Measurements from ENCODE around the gene RAB17.

The RAB17 gene

GRCh38 chr2:237628247-237629187 lies 38.0 kb upstream of the RAB17 start:
- Histone ChIP-seq H3K4me1 (ENCODE audit: low read length) (no peaks in the 10 kb centered on the region), H4K20me1 (ENCODE audit: insufficient read depth, low read length) (no peaks in the 10 kb centered on the region), H3K79me2 (ENCODE audit: low read length) (no peaks in the 10 kb centered on the region), H3K27ac (ENCODE audit: low read length) (no peak overlapping the region), H3K9me3 (ENCODE audit: insufficient read depth, low read length) (no peaks in the 10 kb centered on the region), H3K36me3 (replicated peaks; ENCODE audit: low read depth, low read length) (no peaks in the 10 kb centered on the region), H3K27me3 (ENCODE audit: low read depth, low read length) (no peaks in the 10 kb centered on the region), H2AFZ (ENCODE audit: low read depth, low read length) (no peak overlapping the region), H3K4me2 (ENCODE audit: low read length) (no peak overlapping the region), H3K9ac (ENCODE audit: low read length) (no peak overlapping the region), H3K4me3 (ENCODE audit: low read length) (no peak overlapping the region)
- TF ChIP-seq CTCF (IDR thresholded peaks at IDR 0.05; ENCODE audit: low read depth, low read length) (no peak), EZH2phosphoT487 (IDR thresholded peaks at IDR 0.05; ENCODE audit: low read depth) (no peak)

GRCh38 chr2:237627441-237628246 lies 37.1 kb upstream of the RAB17 start, which contains the start of gene LRRFIP1:
LRRFIP1 (plus strand) TSS chr2:237627587; CDS start chr2:237627645, 58 bp downstream.
- Histone ChIP-seq H3K4me2 (ENCODE audit: low read length) (no peak within 1 kb of the TSS), H3K36me3 (replicated peaks; ENCODE audit: low read depth, low read length) (no peaks in the 10 kb centered on the region), H3K9ac (ENCODE audit: low read length) (no peak within 1 kb of the TSS), H3K4me3 (ENCODE audit: low read length) (no peak within 1 kb of the TSS), H3K9me3 (ENCODE audit: insufficient read depth, low read length) (no peaks in the 10 kb centered on the region), H3K4me1 (ENCODE audit: low read length) (no peaks in the 10 kb centered on the region), H2AFZ (ENCODE audit: low read depth, low read length) (no peak within 1 kb of the TSS), H3K27me3 (ENCODE audit: low read depth, low read length) (no peaks in the 10 kb centered on the region), H3K79me2 (ENCODE audit: low read length) (no peaks in the 10 kb centered on the region), H3K27ac (ENCODE audit: low read length) (no peak within 1 kb of the TSS), H4K20me1 (ENCODE audit: insufficient read depth, low read length) (no peaks in the 10 kb centered on the region)
- TF ChIP-seq CTCF (IDR thresholded peaks at IDR 0.05; ENCODE audit: low read depth, low read length) (no peak), EZH2phosphoT487 (IDR thresholded peaks at IDR 0.05; ENCODE audit: low read depth) (no peak)

GRCh38 chr2:237626813-237627440 lies 36.4 kb upstream of the RAB17 start:
- Histone ChIP-seq H3K79me2 (ENCODE audit: low read length) (no peaks in the 10 kb centered on the region), H3K4me3 (ENCODE audit: low read length) (no peak overlapping the region), H2AFZ (ENCODE audit: low read depth, low read length) (no peak overlapping the region), H4K20me1 (ENCODE audit: insufficient read depth, low read length) (no peaks in the 10 kb centered on the region), H3K9me3 (ENCODE audit: insufficient read depth, low read length) (no peaks in the 10 kb centered on the region), H3K27me3 (ENCODE audit: low read depth, low read length) (peaks cover 4% of the 10 kb centered on the region; the same call in 1 of the 2 replicates), H3K9ac (ENCODE audit: low read length) (no peak overlapping the region), H3K36me3 (replicated peaks; ENCODE audit: low read depth, low read length) (no peaks in the 10 kb centered on the region), H3K27ac (ENCODE audit: low read length) (no peak overlapping the region), H3K4me1 (ENCODE audit: low read length) (no peaks in the 10 kb centered on the region), H3K4me2 (ENCODE audit: low read length) (no peak overlapping the region)
- no peak for TF ChIP-seq CTCF (IDR thresholded peaks at IDR 0.05; ENCODE audit: low read depth, low read length)
- TF ChIP-seq EZH2phosphoT487 (IDR thresholded peaks at IDR 0.05; ENCODE audit: low read depth): no peak

All from OCI-LY3 (cell line).